ENCODE measurements around the gene RGS7. TPM values are rescaled to one million over a fixed set of nuclear protein-coding genes. Genes with fewer than 3 reads are reported as not detected.

RGS7 gene
- total and polyA plus RNA-seq, 2 of the 4 experiments (the other 2 are of a cell fraction), result 0.58 to 0.72 TPM

DNA sequence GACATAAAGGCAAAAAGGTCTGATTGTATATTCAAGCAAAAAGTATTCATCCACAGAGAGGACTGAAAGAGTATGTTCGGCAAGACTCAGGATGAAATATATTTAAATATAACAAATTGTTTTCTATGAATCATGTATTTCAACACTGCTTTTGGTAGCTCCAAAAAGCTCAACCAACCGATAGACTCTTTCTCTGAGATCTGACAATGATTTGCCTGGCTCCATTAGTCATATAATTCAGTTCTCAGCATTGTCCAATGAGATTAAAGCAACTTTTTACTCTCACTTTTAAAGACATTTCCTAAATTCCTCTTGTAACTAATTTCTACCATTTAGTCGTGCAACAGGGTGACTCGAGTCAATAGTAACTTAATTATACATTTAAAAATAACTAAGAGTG is 426.0 kb downstream of the RGS7 start:
- Histone ChIP-seq H2AK5ac (ENCODE audit: low read depth, low read length) (no peak overlapping the region), H3K27me3 (ENCODE audit: control insufficient read depth, insufficient read depth, low read length) (no peaks in the 10 kb centered on the region), H2BK15ac (ENCODE audit: low read depth, low read length) (no peak overlapping the region), H3K4ac (ENCODE audit: low read depth, low read length) (no peak overlapping the region), H3K23ac (ENCODE audit: low read depth, low read length) (no peak overlapping the region), H4K91ac (ENCODE audit: insufficient read depth, low read depth, low read length) (no peak overlapping the region), H3K9me1 (ENCODE audit: insufficient read depth, low read length) (no peaks in the 10 kb centered on the region), H4K8ac (ENCODE audit: low read depth in 2 of 2, low read length in 2 of 2) (no peak overlapping the region), H3K79me1 (ENCODE audit: low read depth in 1 of 2, low read length in 2 of 2) (no peaks in the 10 kb centered on the region), H2AFZ (replicated peaks; ENCODE audit: low read length, poor library complexity) (no peak overlapping the region), H4K5ac (ENCODE audit: low read depth, low read length) (no peak overlapping the region), H2BK120ac (ENCODE audit: low read depth, low read length) (no peak overlapping the region), H3K27ac (ENCODE audit: insufficient read depth, low read length) (no peak overlapping the region), H3K14ac (replicated peaks; ENCODE audit: low read depth, low read length) (no peak overlapping the region), H3K4me2 (ENCODE audit: low read depth, low read length) (no peak overlapping the region), H2BK5ac (ENCODE audit: low read depth, low read length, poor library complexity, severe bottlenecking) (no peak overlapping the region), H2AK9ac (replicated peaks; ENCODE audit: low read depth, low read length, poor library complexity) (no peak overlapping the region), H3K9me3 (ENCODE audit: control insufficient read depth, insufficient read depth, low read length) (no peaks in the 10 kb centered on the region), H2BK20ac (ENCODE audit: low read depth, low read length) (no peak overlapping the region), H4K20me1 (ENCODE audit: insufficient read depth, low read length) (no peaks in the 10 kb centered on the region), H3K36me3 (ENCODE audit: control insufficient read depth, insufficient read depth, low read length) (no peaks in the 10 kb centered on the region), H3K56ac (ENCODE audit: extremely low read depth, insufficient read depth, low read length) (no peak overlapping the region), H3K9ac (ENCODE audit: low read depth, low read length) (no peak overlapping the region), H3K4me1 (ENCODE audit: control insufficient read depth, insufficient read depth, low read length) (no peaks in the 10 kb centered on the region), H3K18ac (ENCODE audit: low read depth, low read length) (no peak overlapping the region), H3K4me3 (ENCODE audit: insufficient read depth, low read depth, low read length) (no peak overlapping the region)
- in situ Hi-C loops (cut with MboI; ENCODE audit: low sequenced_read_pairs), result loop anchor here (25.0 kb wide), 1 partner anchor 769 kb away; no protein-coding TSS in a partner anchor
- TF ChIP-seq CHD1 (IDR thresholded peaks at IDR 0.05; ENCODE audit: low read depth, low read length) (no peak), RCOR1 (IDR thresholded peaks at IDR 0.05; ENCODE audit: insufficient replicate concordance, low read length) (no peak), RAD21 (IDR thresholded peaks at IDR 0.05; ENCODE audit: low read length) (no peak), BHLHE40 (IDR thresholded peaks at IDR 0.05; ENCODE audit: low read depth, low read length) (no peak), MAFK (IDR thresholded peaks at IDR 0.05; ENCODE audit: low read depth, low read length) (no peak), CEBPB (IDR thresholded peaks at IDR 0.05; ENCODE audit: low read depth, low read length) (no peak), MXI1 (IDR thresholded peaks at IDR 0.05; ENCODE audit: borderline replicate concordance, low read depth, low read length) (no peak), SMC3 (IDR thresholded peaks at IDR 0.05; ENCODE audit: low read depth, low read length) (no peak), FOS (IDR thresholded peaks at IDR 0.05; ENCODE audit: low read depth, low read length) (no peak), MAZ (IDR thresholded peaks at IDR 0.05; ENCODE audit: borderline replicate concordance, low read depth, low read length) (no peak), POLR2A (IDR thresholded peaks at IDR 0.05; ENCODE audit: low read depth, low read length) (no peak), NFE2L2 (IDR thresholded peaks at IDR 0.05; ENCODE audit: low read depth, low read length) (no peak)
- TF ChIP-seq, protein P1, sequence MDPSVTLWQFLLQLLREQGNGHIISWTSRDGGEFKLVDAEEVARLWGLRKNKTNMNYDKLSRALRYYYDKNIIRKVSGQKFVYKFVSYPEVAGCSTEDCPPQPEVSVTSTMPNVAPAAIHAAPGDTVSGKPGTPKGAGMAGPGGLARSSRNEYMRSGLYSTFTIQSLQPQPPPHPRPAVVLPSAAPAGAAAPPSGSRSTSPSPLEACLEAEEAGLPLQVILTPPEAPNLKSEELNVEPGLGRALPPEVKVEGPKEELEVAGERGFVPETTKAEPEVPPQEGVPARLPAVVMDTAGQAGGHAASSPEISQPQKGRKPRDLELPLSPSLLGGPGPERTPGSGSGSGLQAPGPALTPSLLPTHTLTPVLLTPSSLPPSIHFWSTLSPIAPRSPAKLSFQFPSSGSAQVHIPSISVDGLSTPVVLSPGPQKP (IDR thresholded peaks at IDR 0.05; ENCODE audit: borderline replicate concordance, low read depth, low read length), result no peak
- CTCF ChIA-PET, result no interaction called here
- no TSS peak for BruUV-seq (replicated peaks)
- intact Hi-C loops (cut with micrococcal nuclease), result no loop called here
- no CpG with 5 or more reads among the region's 4 CpGs for WGBS, 2 experiments (ENCODE audit: extremely low coverage in 2 of 2, insufficient read length in 1 of 2)
- ATAC-seq (ENCODE audit: low read depth) (no peak), DNase-seq (no peak)
- POLR2A ChIA-PET (ENCODE audit: unreplicated experiment), result no interaction called here
- dilution Hi-C loops (cut with HindIII; ENCODE audit: low sequenced_read_pairs, unreplicated experiment), result no loop called here

Measured in IMR-90 (cell line).